ENCODE results near the gene PTH2.
A peak's percentile ranks its signal among the peaks of the same experiment; 100 is the strongest.

Gene PTH2

DNA sequence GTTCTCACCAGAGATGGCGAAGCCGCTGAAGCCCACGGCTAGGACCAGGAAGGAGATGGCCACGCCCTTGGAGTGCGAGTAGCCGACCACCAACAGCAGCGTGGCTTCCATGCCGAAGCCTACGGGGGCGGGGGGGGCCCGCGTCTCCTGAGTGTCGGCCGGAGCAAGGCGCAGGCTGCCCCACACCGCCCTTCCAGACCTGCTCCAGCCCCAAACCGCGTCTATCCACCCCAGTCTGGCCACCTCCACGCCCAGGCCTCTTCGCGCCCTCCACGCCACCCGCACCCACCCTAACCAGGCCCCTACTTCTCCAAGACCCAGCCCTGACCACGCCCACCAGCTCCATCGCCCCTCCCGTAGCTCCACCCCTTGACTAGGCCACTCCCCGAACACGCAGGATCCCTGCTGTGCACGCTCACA is 8.1 kb upstream of the PTH2 start:
- no peak overlapping the region for H3K4me3 ChIP-seq (replicated peaks; ENCODE audit: low read depth, low read length)
- no peak for DNase-seq (ENCODE audit: extremely low read depth, low read depth)
- TF ChIP-seq, protein P1, sequence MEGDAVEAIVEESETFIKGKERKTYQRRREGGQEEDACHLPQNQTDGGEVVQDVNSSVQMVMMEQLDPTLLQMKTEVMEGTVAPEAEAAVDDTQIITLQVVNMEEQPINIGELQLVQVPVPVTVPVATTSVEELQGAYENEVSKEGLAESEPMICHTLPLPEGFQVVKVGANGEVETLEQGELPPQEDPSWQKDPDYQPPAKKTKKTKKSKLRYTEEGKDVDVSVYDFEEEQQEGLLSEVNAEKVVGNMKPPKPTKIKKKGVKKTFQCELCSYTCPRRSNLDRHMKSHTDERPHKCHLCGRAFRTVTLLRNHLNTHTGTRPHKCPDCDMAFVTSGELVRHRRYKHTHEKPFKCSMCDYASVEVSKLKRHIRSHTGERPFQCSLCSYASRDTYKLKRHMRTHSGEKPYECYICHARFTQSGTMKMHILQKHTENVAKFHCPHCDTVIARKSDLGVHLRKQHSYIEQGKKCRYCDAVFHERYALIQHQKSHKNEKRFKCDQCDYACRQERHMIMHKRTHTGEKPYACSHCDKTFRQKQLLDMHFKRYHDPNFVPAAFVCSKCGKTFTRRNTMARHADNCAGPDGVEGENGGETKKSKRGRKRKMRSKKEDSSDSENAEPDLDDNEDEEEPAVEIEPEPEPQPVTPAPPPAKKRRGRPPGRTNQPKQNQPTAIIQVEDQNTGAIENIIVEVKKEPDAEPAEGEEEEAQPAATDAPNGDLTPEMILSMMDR (IDR thresholded peaks at IDR 0.05; ENCODE audit: low read depth, low read length, missing control alignments) = no peak

DNA sequence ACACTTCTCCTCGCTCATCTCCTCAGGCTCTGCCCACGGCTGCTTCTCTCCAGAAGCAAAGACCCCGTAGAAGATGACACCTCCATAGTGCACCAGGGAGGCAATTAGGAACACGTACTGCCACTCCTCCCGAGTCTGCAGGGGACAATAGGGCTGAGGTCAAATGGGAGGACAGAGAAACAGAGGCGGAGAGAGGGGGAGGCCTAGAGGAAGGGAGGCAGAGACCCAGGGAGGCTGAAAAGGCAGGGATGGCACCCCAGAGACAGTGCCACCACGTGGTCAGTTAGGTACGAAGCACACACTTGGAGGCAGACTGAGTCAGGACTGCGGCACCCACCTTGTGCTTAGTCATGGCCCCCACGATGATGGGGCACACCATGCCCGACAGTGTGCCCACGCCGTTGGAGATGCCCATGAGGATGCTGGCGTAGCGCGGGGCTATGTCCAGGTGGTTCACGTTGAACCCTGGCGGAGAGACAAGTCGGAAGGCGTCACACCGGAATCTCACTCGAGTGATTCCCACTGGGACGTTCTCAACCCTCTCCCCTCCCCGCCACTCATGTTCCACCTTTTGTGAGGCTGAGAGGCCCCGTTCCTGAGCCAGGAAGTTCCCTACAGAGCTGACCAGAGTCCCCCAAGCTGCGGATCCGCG is 7.6 kb upstream of the PTH2 start:
- no peak for DNase-seq (ENCODE audit: extremely low read depth, low read depth)
- TF ChIP-seq, protein P1 (IDR thresholded peaks at IDR 0.05; ENCODE audit: low read depth, low read length, missing control alignments) = peak; percentile 35
- H3K4me3 ChIP-seq (replicated peaks; ENCODE audit: low read depth, low read length) = no peak overlapping the region

DNA sequence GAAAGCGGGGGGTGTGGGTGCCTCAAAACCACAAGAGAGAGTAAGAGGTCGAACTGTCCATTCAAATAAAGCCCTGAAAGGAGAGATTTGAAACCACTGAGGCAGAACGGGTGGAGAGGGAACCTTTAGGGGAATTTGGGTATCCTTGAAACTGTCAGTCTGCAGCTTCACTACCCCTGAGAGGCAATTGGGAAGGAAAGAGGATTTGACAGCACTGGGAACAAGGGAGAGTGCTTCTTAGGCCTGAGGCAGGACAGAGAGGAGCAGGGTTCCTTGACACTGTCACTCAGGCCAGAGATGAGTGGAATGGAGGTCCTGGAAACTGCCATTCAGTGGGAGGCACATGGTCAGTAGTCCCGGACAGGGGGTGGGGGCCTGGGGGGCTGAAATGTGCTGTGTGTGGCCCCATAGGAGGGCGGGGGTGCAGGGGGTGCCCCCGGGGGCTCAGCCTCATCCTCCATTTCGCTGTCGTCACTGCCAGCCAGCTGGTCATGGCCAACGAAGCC is 7.0 kb upstream of the PTH2 start:
- no peak overlapping the region for H3K4me3 ChIP-seq (replicated peaks; ENCODE audit: low read depth, low read length)
- TF ChIP-seq, protein P1 (IDR thresholded peaks at IDR 0.05; ENCODE audit: low read depth, low read length, missing control alignments) = no peak
- no peak for DNase-seq (ENCODE audit: extremely low read depth, low read depth)

DNA sequence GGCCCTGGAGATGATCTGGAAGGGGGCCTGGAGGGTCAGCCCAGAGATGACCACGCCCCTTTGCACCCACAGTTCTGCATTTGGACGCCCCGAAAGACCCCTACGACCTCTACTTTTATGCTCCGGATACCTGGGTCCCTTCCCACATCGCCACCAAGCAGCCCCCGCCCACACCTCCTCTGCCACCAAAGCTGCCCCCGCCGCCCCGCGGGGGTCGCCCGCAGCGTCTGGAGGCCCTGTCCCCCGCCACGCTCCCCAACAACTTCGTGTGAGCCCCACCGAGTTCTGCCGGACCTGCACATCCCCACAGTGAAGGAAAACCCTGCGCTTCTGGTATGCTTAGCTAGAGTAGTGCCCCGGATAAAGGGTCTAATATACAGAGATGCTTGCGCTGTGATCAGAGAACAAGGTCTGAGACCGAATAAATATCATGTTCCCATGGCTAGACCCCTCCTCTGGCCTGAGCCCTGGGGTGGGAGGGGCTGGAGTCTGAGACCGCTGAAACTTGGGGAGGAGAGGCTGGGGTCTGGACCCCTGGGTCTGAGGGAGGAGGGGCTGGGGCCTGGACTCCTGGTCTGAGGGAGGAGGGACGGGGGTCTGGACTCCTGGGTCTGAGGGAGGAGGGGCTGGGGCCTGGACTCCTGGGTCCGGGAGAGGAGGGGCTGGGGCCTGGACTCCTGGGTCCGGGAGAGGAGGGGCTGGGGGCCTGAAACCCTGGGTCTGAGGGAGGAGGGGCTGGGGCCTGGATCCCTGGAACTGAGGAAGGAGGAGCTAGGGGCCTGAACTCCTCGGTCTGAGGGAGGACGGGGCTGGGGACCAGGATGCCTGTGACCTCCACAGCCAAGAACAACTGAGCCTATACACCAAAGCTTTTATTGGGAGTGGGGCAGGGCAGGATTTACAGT is 5.6 kb upstream of the PTH2 start:
- TF ChIP-seq, protein P1 (IDR thresholded peaks at IDR 0.05; ENCODE audit: low read depth, low read length, missing control alignments) = no peak
- H3K4me3 ChIP-seq (replicated peaks; ENCODE audit: low read depth, low read length) = no peak overlapping the region

DNA sequence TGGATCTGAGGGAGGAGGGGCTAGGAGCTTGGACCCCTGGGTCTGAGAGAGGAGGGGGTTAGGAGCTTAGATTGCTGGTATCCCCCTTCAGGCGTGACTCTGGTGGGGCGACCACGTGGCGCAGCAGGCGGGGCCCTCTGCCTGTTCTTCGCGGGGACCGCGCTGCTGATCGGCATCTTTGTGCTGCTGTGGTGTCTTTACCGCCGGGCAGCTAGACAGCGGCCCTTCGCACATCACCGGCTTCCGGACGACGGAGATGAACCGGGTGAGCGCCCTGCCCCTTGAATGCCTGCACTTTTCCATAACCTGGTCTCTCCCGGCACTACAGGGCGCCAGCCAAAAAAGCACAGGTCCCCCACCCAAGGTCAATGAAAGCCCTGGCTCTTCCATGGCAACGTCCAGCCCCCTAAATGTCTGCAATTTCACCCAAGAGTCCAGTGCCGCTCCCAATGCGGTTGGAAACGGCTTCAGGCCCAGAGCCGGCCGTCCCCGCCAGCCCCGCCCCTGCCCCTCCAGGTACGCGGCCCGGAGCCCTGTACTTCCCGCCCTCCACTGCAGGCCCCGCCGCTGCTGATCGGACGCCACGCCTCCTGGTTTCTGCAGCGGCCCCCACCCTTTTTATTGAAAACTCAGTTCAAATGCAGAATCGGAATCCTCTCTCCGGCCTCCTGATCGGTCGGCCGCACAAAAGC is 4.8 kb upstream of the PTH2 start:
- DNase-seq (ENCODE audit: extremely low read depth, low read depth) = no peak
- TF ChIP-seq, protein P1 (IDR thresholded peaks at IDR 0.05; ENCODE audit: low read depth, low read length, missing control alignments) = no peak
- no peak overlapping the region for H3K4me3 ChIP-seq (replicated peaks; ENCODE audit: low read depth, low read length)

More for the DNA sequence above, 5.6 kb upstream of the PTH2 start:
- no peak for DNase-seq (ENCODE audit: extremely low read depth, low read depth)

DNA sequence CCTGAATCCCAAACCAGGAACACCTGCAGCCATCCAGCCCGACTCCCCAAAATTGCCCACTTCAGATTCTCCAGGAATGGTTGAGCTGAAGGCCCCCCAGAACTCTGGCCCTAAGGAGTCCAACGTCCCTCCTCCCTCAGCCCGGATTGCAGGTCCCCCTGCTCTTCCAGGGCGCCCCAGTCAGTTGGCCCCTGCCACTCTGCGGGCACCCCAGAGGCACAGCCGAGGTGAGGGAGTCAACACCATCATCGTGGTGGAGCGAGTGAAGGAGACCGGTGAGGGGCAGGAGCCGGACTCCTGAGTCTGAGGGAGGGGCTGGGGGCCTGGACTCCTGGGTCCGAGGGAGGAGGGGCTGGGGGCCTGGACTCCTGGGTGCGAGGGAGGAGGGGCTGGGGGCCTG is 4.1 kb upstream of the PTH2 start:
- no peak for DNase-seq (ENCODE audit: extremely low read depth, low read depth)
- TF ChIP-seq, protein P1 (IDR thresholded peaks at IDR 0.05; ENCODE audit: low read depth, low read length, missing control alignments) = no peak
- H3K4me3 ChIP-seq (replicated peaks; ENCODE audit: low read depth, low read length) = no peak overlapping the region

Data from HFF-Myc (cell line).